LNCaP clone FGC (cell line): ENCODE measurements around the gene SET.

ENCODE experiments used
- DNase-seq: peaks from one replicate; pipeline ENCODE4 v3.0.0-alpha.2; 2011; ENCODE audit warnings: low read depth
- H3K4me3 ChIP-seq: 2 replicates; pipeline ENCODE4 v1.5.1; 2011; ENCODE audit warnings: mild to moderate bottlenecking, low read depth, low read length, control low read depth
- TF ChIP-seq, protein P1 (sequence below): IDR thresholded peaks from 2 replicates; pipeline ENCODE4 v1.5.1; 2012; ENCODE audit warnings: mild to moderate bottlenecking; ENCODE audit not compliant: control insufficient read depth, insufficient read depth; ENCODE audit errors: extremely low read depth

Gene SET

DNA sequence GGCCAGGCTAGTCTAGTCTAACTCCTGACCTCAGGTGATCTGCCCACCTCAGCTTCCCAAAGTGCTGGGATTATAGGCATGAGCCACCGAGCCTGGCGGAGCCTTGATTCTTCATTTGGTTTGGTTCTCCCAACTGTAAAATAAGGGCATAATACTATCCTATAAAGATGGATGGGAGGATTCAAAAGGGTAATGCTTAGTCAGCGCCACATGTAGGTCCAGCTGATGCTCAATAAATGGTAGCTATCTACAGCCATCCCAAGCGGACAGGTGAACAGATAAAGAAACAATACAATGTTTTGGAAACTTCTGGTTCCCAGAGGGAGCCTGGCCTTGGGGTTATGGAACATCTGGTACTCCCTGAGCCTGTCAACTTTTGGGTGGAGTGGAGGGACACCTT, 13.6 kb upstream of the SET start:
- H3K4me3 ChIP-seq, result no peak overlapping the region
- TF ChIP-seq, protein P1, sequence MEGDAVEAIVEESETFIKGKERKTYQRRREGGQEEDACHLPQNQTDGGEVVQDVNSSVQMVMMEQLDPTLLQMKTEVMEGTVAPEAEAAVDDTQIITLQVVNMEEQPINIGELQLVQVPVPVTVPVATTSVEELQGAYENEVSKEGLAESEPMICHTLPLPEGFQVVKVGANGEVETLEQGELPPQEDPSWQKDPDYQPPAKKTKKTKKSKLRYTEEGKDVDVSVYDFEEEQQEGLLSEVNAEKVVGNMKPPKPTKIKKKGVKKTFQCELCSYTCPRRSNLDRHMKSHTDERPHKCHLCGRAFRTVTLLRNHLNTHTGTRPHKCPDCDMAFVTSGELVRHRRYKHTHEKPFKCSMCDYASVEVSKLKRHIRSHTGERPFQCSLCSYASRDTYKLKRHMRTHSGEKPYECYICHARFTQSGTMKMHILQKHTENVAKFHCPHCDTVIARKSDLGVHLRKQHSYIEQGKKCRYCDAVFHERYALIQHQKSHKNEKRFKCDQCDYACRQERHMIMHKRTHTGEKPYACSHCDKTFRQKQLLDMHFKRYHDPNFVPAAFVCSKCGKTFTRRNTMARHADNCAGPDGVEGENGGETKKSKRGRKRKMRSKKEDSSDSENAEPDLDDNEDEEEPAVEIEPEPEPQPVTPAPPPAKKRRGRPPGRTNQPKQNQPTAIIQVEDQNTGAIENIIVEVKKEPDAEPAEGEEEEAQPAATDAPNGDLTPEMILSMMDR, result no peak
- DNase-seq, result no peak

DNA sequence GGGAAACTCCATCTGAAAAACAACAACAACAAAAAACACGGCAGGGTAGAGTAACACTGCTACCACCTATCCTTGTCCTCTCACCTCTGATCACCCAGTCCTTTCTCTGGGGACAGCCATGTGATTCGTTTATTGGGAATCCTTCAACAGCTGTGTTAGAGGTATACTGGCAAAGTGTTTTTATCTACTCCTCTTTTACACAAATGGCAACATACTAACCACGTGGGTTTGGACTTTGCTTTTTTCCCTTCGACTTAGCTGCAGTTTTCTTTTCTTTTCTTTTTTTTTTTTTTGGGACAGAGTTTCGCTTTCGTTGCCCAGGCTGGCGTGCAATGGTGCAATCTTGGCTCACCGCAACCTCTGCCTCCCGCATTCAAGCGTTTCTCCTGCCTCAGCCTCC, 11.2 kb upstream of the SET start:
- no peak for DNase-seq
- no peak overlapping the region for H3K4me3 ChIP-seq
- TF ChIP-seq, protein P1, result no peak

DNA sequence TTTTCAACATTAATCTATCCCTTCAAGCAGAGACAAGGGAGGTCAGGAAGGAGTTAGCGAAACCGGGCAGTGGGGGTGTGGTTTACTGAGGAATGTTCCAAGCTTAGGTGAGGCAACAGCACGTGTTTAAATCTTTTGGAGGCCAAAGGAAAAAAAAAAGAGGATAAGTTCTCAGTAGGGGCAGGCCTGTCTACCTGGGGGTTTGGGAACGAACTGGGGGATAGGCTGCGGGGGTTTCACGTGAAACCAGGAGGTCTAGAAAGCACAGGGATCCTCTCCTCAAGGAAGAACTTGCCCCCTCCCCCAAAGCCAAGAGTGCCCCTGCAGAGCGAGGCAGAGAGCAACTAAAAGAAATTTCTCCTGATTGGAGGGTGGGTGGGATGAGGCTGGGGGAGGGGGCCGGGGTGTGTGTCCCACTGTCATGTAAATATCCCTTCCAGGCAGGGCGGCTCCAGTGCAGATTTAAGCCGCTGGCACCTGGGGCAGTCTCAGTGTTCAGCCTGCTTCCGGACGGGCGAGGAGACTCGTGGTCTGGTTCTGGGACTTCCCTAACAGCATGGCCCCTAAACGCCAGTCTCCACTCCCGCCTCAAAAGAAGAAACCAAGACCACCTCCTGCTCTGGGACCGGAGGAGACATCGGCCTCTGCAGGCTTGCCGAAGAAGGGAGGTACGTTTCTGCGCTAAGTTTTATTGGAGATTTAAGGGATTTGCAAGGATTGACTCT, 5.5 kb upstream of the SET start:
- TF ChIP-seq, protein P1, result no peak
- no peak for DNase-seq
- H3K4me3 ChIP-seq, result peak overlapping the region; percentile 97

DNA sequence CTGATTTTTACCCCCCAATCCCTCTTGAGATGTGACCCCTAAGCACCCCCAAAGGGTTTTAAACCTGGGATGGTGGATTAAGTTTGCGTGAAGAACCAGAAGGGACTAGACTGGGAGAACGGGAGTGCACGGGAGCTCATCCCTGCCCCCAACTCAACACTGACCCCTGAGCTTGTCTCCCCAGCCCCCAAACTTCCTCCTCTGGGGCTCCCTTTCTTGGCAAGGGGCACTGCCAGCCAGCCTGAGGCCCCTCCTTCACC, 5.0 kb upstream of the SET start:
- H3K4me3 ChIP-seq, result peak overlapping the region; percentile 97
- TF ChIP-seq, protein P1, result no peak
- DNase-seq, result no peak

DNA sequence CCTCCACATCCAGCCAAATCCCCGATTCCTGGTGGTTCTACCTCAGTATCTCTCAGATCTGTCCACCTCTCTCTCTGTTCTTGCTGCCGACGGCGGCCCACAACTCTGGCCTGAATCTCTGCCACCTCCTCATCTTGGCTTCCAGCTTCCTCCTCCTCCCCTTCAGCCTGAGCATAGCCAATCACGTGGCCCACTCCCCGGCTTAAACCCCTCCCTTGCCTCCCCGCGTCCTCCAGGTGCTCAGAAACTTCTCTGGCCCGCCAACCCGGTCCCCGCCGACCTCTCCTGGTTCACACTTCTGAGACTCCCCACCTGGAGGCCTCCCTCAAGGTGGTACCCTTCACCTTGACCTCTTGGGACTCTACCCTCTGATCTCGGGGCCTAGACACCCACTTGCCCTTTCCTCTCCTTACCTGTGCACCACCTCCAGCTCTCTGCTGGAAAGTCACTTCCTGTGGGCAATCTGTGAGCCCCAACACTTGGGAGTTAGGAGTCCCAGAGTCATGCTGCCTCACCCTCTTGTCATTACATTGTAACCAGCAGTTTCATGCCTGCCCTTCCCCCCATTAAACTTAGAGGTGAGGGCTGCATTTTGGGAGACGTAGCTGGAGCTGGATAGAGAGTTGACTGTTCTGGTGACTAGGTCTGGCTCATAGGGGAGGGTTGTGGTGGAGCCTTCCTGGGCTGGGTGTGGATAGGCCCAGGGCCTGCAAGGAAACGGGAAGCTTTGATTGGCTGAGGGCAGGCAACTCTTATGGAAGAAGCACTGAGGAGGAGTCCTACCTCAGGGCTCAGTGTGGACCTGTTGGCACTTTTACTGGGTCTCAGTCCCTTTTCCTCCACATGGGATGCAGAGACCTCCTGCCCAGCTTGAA, 4.5 kb upstream of the SET start:
- DNase-seq, result peak; percentile 85
- H3K4me3 ChIP-seq, result peak overlapping the region; percentile 97
- TF ChIP-seq, protein P1, result no peak

DNA sequence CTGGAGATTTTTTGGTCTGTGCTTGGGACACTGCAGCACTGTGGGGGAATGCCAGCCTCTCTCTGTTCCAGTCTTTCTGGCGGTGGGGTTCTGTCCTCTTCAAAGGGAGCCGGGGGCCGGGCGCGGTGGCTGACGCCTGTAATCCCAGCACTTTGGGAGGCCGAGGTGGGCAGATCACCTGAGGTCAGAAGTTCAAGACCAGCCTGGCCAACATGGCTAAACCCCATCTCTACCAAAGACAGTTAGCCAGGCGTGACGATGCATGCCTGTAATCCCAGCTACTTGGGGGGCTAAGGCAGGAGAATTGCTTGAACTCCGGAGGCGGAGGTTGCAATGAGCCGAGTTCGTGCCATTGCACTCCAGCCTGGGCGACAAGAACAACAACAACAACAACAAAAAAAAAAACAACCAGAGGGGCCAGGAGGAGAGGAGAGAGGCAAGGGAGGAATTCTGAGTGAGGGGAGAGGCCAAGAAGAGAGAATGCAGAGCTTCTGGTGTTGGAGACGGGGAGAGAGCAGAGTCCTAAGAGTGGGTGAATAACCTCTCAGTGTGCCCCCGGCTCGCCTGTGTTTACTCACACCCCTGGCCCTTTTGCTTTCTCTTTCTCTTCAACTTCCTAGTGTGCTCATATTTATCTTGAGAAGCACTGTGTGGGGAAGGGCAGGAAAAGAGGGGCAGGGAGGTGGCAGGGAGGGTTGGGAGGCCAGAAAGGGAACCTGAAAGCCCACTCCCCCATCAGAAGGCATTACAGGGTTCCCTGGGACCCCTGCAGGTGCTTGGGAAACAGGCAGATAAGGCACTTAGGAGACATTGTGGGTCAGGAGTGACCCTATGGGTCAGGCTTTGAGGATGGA, 3.2 kb upstream of the SET start:
- TF ChIP-seq, protein P1, result no peak
- H3K4me3 ChIP-seq, result peak overlapping the region; percentile 97; the same call in 1 of the 2 replicates
- no peak for DNase-seq
